GM21717 (cell line): ENCODE data around the gene TGDS.
"Not testable (repeated sequence)": the region's sequence is repeated elsewhere in the genome, so short reads cannot be mapped to it uniquely, and the experiment has no call there.

Source experiments
- ATAC-seq: cut with Tn5 transposase; IDR thresholded peaks from one replicate; pipeline ENCODE4 v1.9.1; 2021; ENCODE audit warnings: mild to moderate bottlenecking, moderate library complexity; ENCODE audit not compliant: unreplicated experiment

Gene TGDS

DNA sequence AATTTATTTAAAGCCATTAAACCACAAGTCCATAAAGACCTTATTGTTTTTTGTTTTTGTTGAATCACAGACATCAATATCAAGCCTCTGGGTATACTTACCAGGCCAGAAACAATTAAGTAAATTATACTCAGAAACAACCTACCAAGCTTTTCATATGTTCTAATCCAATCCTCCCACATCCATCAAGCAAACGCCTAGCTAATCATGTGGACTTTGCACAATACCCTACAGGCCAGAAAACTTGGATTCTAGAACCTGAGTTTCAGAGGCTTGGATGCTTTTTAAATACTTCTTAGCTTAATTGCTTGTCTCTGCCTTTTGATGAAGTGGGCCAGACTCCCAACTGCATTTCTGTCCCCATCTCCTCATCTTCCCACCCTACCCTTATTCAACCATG is 39.9 kb downstream of the TGDS start:
- no peak for ATAC-seq

DNA sequence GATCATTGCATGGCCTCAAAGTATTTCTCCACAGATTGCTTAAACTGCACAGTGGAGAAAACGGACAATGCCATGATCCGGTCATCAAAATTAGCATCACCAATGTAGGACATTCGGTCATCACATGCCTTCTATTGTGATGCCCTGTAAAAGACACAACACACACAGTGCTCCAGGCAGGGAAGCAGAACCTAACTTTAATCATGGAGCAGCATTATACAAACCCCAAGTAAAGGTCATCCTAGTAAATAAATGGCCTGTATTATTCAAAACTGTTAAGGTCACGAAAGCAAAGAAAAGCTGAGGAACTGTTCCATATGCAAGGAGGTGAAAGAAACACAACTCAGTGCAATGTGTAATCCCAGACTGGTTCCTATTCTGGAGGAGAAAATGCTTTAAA is 42.2 kb downstream of the TGDS start:
- no peak for ATAC-seq

DNA sequence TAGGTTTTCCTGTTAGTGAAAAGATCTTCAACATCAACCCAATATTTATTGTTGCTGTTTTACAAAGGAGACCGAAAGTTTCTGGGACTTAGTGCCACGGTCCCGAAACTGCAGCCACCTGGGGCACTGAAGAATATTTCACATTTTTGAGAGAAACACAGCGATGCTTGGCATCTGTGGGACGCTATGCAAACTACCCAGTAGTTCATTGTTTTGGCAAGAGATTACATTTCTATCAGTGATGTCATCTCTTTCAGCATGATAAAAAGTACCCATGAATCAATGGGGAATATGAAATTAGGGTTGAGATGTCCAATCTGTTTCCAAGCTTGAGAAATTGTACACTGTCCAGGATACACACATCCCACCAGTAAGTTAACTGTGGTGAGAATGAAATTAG is 43.9 kb downstream of the TGDS start:
- ATAC-seq, result no peak

- peak; percentile 12 for ATAC-seq
Measured at GRCh38 chr13:94550062-94550738, 45.8 kb downstream of the TGDS start.

DNA sequence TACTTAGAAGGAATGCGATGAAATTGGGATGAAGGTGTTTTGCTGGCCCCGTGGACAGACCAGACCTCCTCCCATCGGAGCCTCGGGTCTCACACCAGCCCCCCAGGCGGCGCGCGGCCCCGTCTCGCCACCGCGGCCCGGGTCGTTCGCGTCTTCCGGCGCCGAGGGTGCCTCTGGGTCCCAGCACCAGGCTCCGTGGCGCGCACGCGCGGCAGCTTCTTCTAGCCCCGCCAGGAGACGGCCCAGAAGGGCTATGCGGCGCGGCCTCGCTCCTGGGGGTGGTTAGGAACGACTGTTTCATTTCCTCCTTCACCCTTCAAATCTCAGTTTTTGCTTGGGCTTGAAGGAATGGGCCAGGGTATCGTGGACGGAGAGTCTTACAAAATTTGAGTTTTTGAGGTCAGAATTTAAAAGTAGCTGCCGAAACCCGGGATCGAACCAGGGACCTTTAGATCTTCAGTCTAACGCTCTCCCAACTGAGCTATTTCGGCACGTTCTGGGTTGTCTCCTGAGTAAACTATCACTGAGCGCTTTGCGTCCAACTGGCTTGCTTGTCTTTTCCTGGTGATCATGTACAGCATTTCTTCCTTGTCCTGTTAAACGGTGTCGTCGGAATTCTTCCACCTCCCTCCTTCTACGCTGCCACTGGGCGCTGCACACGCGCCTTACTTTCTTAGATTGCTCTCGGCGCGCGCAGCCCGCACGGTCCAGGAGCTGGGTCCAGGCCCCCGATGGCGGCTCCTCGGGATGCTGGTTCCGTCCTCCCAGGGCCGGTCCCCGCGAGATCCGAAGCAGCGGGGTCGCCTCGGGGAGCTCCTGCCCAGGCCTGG is 46.5 kb downstream of the TGDS start:
- peak; percentile 93 for ATAC-seq

DNA sequence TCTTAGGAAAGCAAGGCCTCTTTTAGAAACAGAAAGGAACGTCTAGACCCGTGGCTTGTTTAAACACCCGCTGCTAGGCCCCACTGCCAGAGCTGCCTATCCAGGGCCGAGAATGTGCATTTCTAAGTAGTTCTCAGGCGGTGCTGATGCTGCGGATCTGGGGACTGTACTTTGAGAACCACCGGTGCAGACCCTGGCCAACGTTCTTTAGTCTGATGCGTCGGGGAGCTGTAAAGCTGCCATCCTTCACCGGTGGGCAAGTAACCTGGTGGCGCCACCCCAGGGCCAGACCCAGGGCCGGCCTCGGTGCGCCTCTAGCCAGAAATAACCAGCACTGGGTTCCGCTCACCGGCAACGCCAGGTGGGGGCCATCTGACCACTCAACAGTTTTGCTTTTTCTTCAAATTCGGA is 47.1 kb downstream of the TGDS start:
- ATAC-seq, result peak; percentile 52

DNA sequence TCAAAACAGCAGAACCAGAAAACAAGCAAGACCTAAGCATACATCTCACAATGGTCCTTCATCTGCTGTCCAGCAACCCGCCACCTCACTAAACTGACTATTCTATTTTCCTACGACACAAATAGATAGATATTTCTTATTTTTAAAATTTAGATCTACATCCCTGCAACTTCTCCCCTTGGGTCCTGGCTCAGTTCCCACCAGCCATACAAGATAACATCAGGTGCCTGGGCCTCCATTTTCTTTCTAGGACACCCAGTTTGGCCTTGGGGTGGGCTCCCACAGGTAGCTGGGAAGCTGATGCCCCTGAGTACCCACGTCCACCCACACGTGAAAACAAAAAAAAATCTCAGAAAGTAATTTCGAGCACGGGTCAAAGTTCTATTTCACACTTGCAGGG is 47.6 kb downstream of the TGDS start:
- no peak for ATAC-seq

DNA sequence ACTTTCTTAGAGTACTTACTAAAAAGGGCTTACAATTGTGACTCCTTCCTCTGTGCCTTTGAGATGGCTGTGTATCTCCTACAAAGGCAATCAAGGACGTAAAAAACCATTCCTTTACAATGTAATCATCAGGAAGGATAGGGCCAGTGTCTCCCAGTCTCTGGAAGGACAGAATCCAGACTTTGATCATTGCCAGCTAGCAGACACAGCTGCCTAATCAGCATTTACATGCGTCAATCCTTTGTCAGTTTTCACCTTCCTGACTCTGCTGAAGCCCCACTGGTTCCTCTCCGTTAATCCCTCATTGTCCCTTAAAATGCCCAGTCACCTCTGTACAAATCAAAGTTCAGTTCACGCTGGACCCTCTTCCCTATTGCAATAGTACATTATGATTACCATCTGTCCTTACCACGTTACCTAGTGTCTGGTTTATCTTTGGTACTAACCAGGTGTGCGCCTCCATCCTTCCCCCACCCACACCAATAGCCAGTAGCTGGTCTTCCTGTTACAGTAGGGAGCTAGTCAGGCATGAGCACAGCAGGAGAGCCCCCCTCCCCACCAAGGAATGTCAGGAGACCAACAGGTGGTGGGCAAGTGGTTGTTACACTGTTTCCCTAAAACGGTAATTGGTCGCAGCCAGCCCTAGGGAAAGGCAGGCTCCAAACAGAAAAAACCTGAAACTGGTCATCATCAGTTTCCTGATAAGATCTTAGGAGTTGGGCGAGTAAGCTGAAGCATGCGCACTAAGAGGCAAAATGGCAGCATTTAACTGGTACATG is 49.7 kb downstream of the TGDS start:
- ATAC-seq, result no peak

GRCh38 chr13:94544922-94545321 is 51.0 kb downstream of the TGDS start:
- no peak for ATAC-seq

- ATAC-seq, result no peak
Measured at GRCh38 chr13:94542917-94543316, 53.0 kb downstream of the TGDS start.

DNA sequence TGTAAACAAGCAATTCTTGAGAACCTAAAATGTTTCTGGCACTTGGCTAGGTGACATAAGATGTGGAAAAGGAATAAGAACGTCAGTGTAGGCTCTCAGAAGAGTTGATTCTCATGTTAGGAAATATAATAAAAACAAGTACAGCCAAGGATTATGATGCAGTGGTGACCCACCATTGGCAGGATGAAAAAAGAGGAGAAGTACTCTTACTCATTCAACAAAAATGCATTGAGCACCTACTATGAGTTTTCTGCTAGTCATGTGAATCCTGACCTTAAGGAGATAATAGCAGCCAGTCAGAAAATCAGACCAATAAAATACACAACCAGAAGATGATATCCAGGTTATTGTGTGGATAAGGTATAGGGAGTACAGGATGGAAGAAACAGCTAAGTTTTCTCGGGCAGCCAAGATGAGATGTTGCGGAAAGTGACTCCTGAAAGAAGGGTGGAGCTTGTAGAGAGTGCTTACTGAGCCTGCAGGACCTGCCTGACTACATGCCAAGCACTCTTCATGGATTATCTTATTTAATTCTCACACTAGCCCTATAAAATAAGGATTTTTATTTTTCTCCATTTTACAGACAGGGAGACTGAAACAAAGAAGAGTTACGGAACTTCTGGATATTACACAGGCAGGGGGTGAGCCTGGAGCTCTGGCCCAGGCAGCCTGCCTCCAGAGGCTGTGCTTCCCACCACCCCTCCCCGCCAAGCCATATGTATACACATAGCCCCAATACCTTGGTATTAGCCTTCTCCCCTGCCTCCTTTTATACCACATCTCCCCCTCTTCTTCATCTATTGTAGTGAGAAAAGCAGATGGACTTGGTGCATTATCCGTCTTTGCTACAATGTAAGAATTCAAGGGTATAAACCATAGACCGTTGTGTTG is 58.0 kb downstream of the TGDS start:
- no peak for ATAC-seq

GRCh38 chr13:94535775-94536174 is 60.2 kb downstream of the TGDS start:
- no peak for ATAC-seq

DNA sequence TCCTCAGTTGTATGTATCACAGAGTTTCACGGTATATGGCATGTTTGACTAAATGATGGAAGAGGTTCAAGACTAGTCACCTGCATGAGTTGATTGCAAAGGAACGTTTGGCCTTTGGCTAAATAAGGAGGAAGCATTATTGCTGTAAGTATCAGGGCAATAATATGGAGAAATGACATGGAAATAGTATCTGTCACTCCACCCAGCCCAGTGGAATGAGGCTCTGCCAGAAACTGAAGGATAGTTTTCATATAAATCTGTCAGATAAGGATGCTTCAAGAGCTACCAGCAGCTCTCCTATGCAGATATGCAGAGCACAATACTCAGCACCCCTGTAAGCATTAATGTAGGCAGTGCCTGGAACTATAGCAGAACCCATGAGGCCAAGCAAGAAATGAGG is 60.7 kb downstream of the TGDS start:
- no peak for ATAC-seq

DNA sequence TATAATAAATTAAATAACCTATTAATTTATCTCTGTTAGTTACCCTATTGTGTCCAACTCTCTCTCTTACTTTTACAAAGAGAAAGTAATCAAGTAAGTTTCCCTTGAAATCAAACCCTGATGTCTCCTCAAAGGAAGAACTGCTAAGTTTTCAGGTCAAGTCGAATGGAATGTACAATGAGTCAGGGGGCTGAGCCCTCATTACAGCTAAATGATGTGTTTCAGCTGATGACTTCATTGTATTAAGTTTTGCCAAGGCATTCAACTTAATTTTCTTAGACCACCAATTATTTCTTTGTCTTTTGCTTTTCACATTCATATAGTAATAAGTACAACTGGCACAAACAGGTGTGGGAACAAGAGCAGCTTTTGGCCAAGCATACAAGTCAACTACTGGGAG is 61.8 kb downstream of the TGDS start:
- ATAC-seq, result no peak

GRCh38 chr13:94532278-94532677 is 63.7 kb downstream of the TGDS start:
- ATAC-seq, result not testable (repeated sequence)

- not testable (repeated sequence) for ATAC-seq
Measured at GRCh38 chr13:94526956-94527355, 69.0 kb downstream of the TGDS start.

- no peak for ATAC-seq
Measured at GRCh38 chr13:94525781-94526180, 70.2 kb downstream of the TGDS start.

DNA sequence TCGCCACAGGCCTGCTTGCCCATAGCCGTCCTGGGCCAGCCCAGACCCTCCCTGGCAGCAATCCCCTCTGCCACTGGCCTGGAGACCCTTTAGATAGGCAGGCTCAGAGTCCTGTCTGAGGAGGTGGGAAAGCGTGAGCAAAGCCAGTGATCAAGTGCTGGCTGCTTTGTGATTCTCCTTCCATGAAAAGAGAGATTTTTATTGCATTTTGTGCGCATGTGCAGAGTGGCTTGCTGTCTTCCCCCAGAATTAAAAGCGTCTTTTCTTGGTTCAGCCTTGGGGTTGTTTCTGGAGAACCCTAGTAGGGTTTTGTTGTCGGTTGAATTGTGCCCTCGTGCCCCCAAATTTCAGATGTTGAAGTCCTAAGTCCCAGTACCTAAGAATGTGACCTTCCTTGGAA is 71.5 kb downstream of the TGDS start:
- no peak for ATAC-seq
